GM13977 (cell line): ENCODE data around the gene SPACDR.
A peak's percentile ranks its signal among the peaks of the same experiment; 100 is the strongest.

Source experiments
- DNase-seq: peaks from one replicate; pipeline ENCODE4 v3.0.0; 2012; ENCODE audit warnings: low spot score
- CTCF ChIP-seq: IDR thresholded peaks from 2 replicates; pipeline ENCODE4 v1.5.1; 2012; ENCODE audit warnings: mild to moderate bottlenecking, control low read depth; ENCODE audit not compliant: insufficient read depth; ENCODE audit errors: extremely low read depth, missing control alignments
- in situ Hi-C: fragments of 300-500 bp; cut with MboI; formaldehyde crosslinking; loops from one replicate; pipeline ENCODE4 v1.12.0; 2022; ENCODE audit warnings: low sequenced_read_pairs, low pct_unique_long_range_greater_than_20kb, mixed read lengths, inconsistent platforms; ENCODE audit not compliant: unreplicated experiment

Gene SPACDR

GRCh38 chr7:100469227-100470044, 5.4 kb upstream of the SPACDR start:
- in situ Hi-C loops: no loop called here
- peak; percentile 94 for DNase-seq
- TF ChIP-seq CTCF: peak; percentile 93

GRCh38 chr7:100467638-100468373, 3.7 kb upstream of the SPACDR start:
- in situ Hi-C loops: no loop called here
- no peak for TF ChIP-seq CTCF
- no peak for DNase-seq

GRCh38 chr7:100466653-100467605, 2.9 kb upstream of the SPACDR start:
- no peak for TF ChIP-seq CTCF
- DNase-seq: no peak
- in situ Hi-C loops: no loop called here

- in situ Hi-C loops: no loop called here
- peak; percentile 15 for TF ChIP-seq CTCF
- no peak for DNase-seq
Measured at GRCh38 chr7:100465702-100466311, 1.7 kb upstream of the SPACDR start.

- in situ Hi-C loops: no loop called here
- DNase-seq: no peak
- TF ChIP-seq CTCF: no peak
Measured at GRCh38 chr7:100465299-100465698, 1.2 kb upstream of the SPACDR start.

GRCh38 chr7:100464791-100465190, 731 bp upstream of the SPACDR start:
- TF ChIP-seq CTCF: no peak
- in situ Hi-C loops: no loop called here
- no peak for DNase-seq
